Activated CD4-positive, alpha-beta T cell treated with anti-CD3 and anti-CD28 coated beads for 48 hours (primary cell): ENCODE data around the gene SEPTIN5.
A peak's percentile ranks its signal among the peaks of the same experiment; 100 is the strongest.

Source experiments
- DNase-seq: peaks from one replicate; pipeline ENCODE4 v3.0.0-alpha.2; 2020

SEPTIN5 gene

GRCh38 chr22:19706661-19707151 is 7.6 kb upstream of the SEPTIN5 start:
- DNase-seq = no peak

GRCh38 chr22:19707347-19708290 is 6.7 kb upstream of the SEPTIN5 start:
- DNase-seq = no peak

- no peak for DNase-seq
These were observed 5.8 kb upstream of the SEPTIN5 start for GRCh38 chr22:19708321-19709011.

- no peak for DNase-seq
These were observed 5.1 kb upstream of the SEPTIN5 start for GRCh38 chr22:19709063-19709769.

GRCh38 chr22:19710020-19710768 is 4.1 kb upstream of the SEPTIN5 start:
- no peak for DNase-seq

GRCh38 chr22:19710769-19711106 is 3.6 kb upstream of the SEPTIN5 start:
- no peak for DNase-seq

- no peak for DNase-seq
These were observed 1.1 kb upstream of the SEPTIN5 start for GRCh38 chr22:19713245-19713644.

GRCh38 chr22:19713650-19714311 is 522 bp upstream of the SEPTIN5 start:
- DNase-seq = no peak

- DNase-seq = no peak
These were observed 1.1 kb downstream of the SEPTIN5 start for GRCh38 chr22:19715188-19715930.

- no peak for DNase-seq
These were observed 1.9 kb downstream of the SEPTIN5 start for GRCh38 chr22:19716041-19716828.

GRCh38 chr22:19716829-19717105 is 2.5 kb downstream of the SEPTIN5 start:
- no peak for DNase-seq

GRCh38 chr22:19717181-19717580 is 2.9 kb downstream of the SEPTIN5 start:
- DNase-seq = no peak

- peak; percentile 84 for DNase-seq
These were observed 3.6 kb downstream of the SEPTIN5 start for GRCh38 chr22:19717691-19718455.

- no peak for DNase-seq
These were observed 4.2 kb downstream of the SEPTIN5 start for GRCh38 chr22:19718456-19719049.

- no peak for DNase-seq
These were observed 4.8 kb downstream of the SEPTIN5 start for GRCh38 chr22:19719050-19719482.

- no peak for DNase-seq
These were observed 5.3 kb downstream of the SEPTIN5 start for GRCh38 chr22:19719488-19720021.

GRCh38 chr22:19720150-19720827 is 6.0 kb downstream of the SEPTIN5 start:
- DNase-seq = no peak

- DNase-seq = no peak
These were observed 6.7 kb downstream of the SEPTIN5 start for GRCh38 chr22:19720999-19721329.
